Keratinocyte (primary cell): ENCODE data around the gene TOX3. TPM values are rescaled to one million over a fixed set of nuclear protein-coding genes. Genes with fewer than 3 reads are reported as not detected.

Source experiments
- DNase-seq: peaks from one replicate; pipeline ENCODE4 v3.0.0-alpha.2; 2011; ENCODE audit warnings: low read depth, missing footprints, low spot score
- FAIRE-seq: peaks from 2 replicates; lab custom pipeline; 2011; peaks lifted over from hg19 to GRCh38; lab: Jason Lieb, UNC
- H2AFZ ChIP-seq: 2 replicates; pipeline ENCODE4 v1.6.0; 2012; ENCODE audit warnings: low read length, control low read depth, inconsistent platforms; ENCODE audit not compliant: control insufficient read depth
- H3K27ac ChIP-seq: 2 replicates; pipeline ENCODE4 v1.5.1; 2011; ENCODE audit warnings: low read length; ENCODE audit not compliant: control insufficient read depth, insufficient read depth
- H3K27me3 ChIP-seq: 3 replicates; pipeline ENCODE4 v1.6.0; 2011; ENCODE audit warnings: low read length; ENCODE audit not compliant: control insufficient read depth, insufficient read depth; ENCODE audit errors: extremely low read depth
- H3K36me3 ChIP-seq, 2 experiments: 2 replicates in 1 of 2; 3 replicates in 1 of 2; pipeline ENCODE4 v1.5.1; 2011; ENCODE audit warnings: low read length in 2 of 2, mild to moderate bottlenecking in 1 of 2; ENCODE audit not compliant: control insufficient read depth in 2 of 2, insufficient read depth in 2 of 2; ENCODE audit errors: extremely low read depth in 1 of 2
- H3K4me1 ChIP-seq: 3 replicates; pipeline ENCODE4 v1.5.1; 2011; ENCODE audit warnings: low read length; ENCODE audit not compliant: control insufficient read depth, insufficient read depth; ENCODE audit errors: extremely low read depth
- H3K4me2 ChIP-seq: 3 replicates; pipeline ENCODE4 v1.6.0; 2011; ENCODE audit warnings: low read depth, low read length; ENCODE audit not compliant: control insufficient read depth, insufficient read depth; ENCODE audit errors: extremely low read depth
- H3K4me3 ChIP-seq, 3 experiments: fragments of 200-600 bp in 1 of 3; sonication (generic) in 1 of 3; 2 replicates in 2 of 3; 3 replicates in 1 of 3; pipeline ENCODE4 v1.5.1; 2011 to 2016; ENCODE audit warnings: low read length in 3 of 3, mild to moderate bottlenecking in 3 of 3, control low read depth in 2 of 3, inconsistent platforms in 1 of 3, low read depth in 1 of 3, mixed read lengths in 1 of 3, mixed run types in 1 of 3, moderate library complexity in 1 of 3; ENCODE audit not compliant: control insufficient read depth in 2 of 3, insufficient read depth in 2 of 3; ENCODE audit errors: extremely low read depth in 1 of 3
- H3K79me2 ChIP-seq: 2 replicates; pipeline ENCODE4 v1.6.0; 2012; ENCODE audit warnings: low read length; ENCODE audit not compliant: control insufficient read depth, insufficient read depth
- H3K9ac ChIP-seq: 3 replicates; pipeline ENCODE4 v1.6.0; 2011; ENCODE audit warnings: low read length; ENCODE audit not compliant: control insufficient read depth, insufficient read depth; ENCODE audit errors: extremely low read depth
- H3K9me1 ChIP-seq: 3 replicates; pipeline ENCODE4 v1.6.0; 2011; ENCODE audit warnings: low read length; ENCODE audit not compliant: control insufficient read depth, insufficient read depth; ENCODE audit errors: extremely low read depth
- H3K9me3 ChIP-seq: 2 replicates; pipeline ENCODE4 v1.5.1; 2012; ENCODE audit warnings: low read depth, low read length; ENCODE audit not compliant: control insufficient read depth
- H4K20me1 ChIP-seq: 3 replicates; pipeline ENCODE4 v1.6.0; 2011; ENCODE audit warnings: low read length; ENCODE audit not compliant: control insufficient read depth, insufficient read depth; ENCODE audit errors: extremely low read depth
- CTCF ChIP-seq, 3 experiments: IDR thresholded peaks in 1 of 3; conservative IDR thresholded peaks in 1 of 3; optimal IDR thresholded peaks in 1 of 3; 2 replicates in 2 of 3; 3 replicates in 1 of 3; pipeline versions ENCODE3 to v1.5.1; 2011; ENCODE audit warnings: low read length in 3 of 3, mild to moderate bottlenecking in 3 of 3, moderate library complexity in 2 of 3, control low read depth in 1 of 3, inconsistent platforms in 1 of 3; ENCODE audit not compliant: insufficient read depth in 2 of 3; ENCODE audit errors: extremely low read depth in 1 of 3
- EZH2 ChIP-seq: IDR thresholded peaks from one replicate; pipeline ENCODE4 v1.6.1; 2012; ENCODE audit warnings: inconsistent platforms, mild to moderate bottlenecking, low read length, moderate library complexity
- dilution Hi-C: fragments of 300-500 bp; cut with MboI; formaldehyde crosslinking; loops from one replicate; pipeline ENCODE4 v1.7.0; 2020; ENCODE audit warnings: low sequenced_read_pairs; ENCODE audit not compliant: extremely low pct_ligation_motif_present
- polyA plus RNA-seq, 5 experiments: library from polyadenylated mRNA; depleted of rRNA in 3 of 5; stranded (reverse) in 3 of 5; stranded (forward) in 1 of 5; unstranded in 1 of 5; fragments of >200 nt; gene quantifications; 1 replicate in 1 of 5; 2 replicates in 3 of 5; 3 replicates in 1 of 5; pipeline versions ENCODE4 v1.2.1 to v1.2.3, GENCODE V29; 2011 to 2012; ENCODE audit warnings: missing spikeins in 2 of 5, low read depth in 1 of 5, low replicate concordance in 1 of 5

Gene TOX3
- polyA plus RNA-seq, 1 donor (not counting 4 experiments of a cell fraction or from before 2014, with no cell fraction given), result not detected

- DNase-seq (no peak), FAIRE-seq (no peak)
- Histone ChIP-seq H4K20me1 (no peaks in the 10 kb centered on the region), H3K9me3 (no peaks in the 10 kb centered on the region), H3K27ac (no peak overlapping the region), H3K9me1 (no peaks in the 10 kb centered on the region), H3K4me3 (no peak overlapping the region), H3K4me1 (no peaks in the 10 kb centered on the region), H3K4me2 (no peak overlapping the region), H3K9ac (no peak overlapping the region), H3K36me3 (no peaks in the 10 kb centered on the region), H2AFZ (no peak overlapping the region), H3K79me2 (no peaks in the 10 kb centered on the region), H3K27me3 (no peaks in the 10 kb centered on the region)
- dilution Hi-C loops, result no loop called here
- no peak for TF ChIP-seq EZH2
- no peak for TF ChIP-seq CTCF (optimal IDR thresholded peaks at IDR 0.05 in 1 of 3, IDR thresholded peaks at IDR 0.05 in 1 of 3, conservative IDR thresholded peaks at IDR 0.05 in 1 of 3; ENCODE audit: extremely low read depth in 1 of 3, insufficient read depth in 2 of 3, low read length in 3 of 3)
Measured at GRCh38 chr16:52580488-52580887, 33.5 kb upstream of the TOX3 start.

- H3K79me2 ChIP-seq, result no peaks in the 10 kb centered on the region
- H3K27me3 ChIP-seq, result no peaks in the 10 kb centered on the region
- no peak overlapping the region for H3K4me2 ChIP-seq
- no peak overlapping the region for H3K4me3 ChIP-seq
- no peaks in the 10 kb centered on the region for H3K9me1 ChIP-seq
- no peaks in the 10 kb centered on the region for H3K9me3 ChIP-seq
- H3K9ac ChIP-seq, result no peak overlapping the region
- dilution Hi-C loops, result no loop called here
- DNase-seq, result no peak
- no peak overlapping the region for H3K27ac ChIP-seq
- TF ChIP-seq CTCF (optimal IDR thresholded peaks at IDR 0.05 in 1 of 3, IDR thresholded peaks at IDR 0.05 in 1 of 3, conservative IDR thresholded peaks at IDR 0.05 in 1 of 3; ENCODE audit: extremely low read depth in 1 of 3, insufficient read depth in 2 of 3, low read length in 3 of 3) (no peak), EZH2 (no peak)
- H2AFZ ChIP-seq, result no peak overlapping the region
- no peak for FAIRE-seq
- H4K20me1 ChIP-seq, result no peaks in the 10 kb centered on the region
- H3K4me1 ChIP-seq, result no peaks in the 10 kb centered on the region
- no peaks in the 10 kb centered on the region for H3K36me3 ChIP-seq
Measured at GRCh38 chr16:52578829-52579498, 32.0 kb upstream of the TOX3 start.
